SHP77 (cell line): ENCODE results near the gene HECA.
"Not testable (repeated sequence)": the region's sequence is repeated elsewhere in the genome, so short reads cannot be mapped to it uniquely, and the experiment has no call there.

Source experiments
- DNase-seq, 2 experiments: peaks; one replicate each; lab custom pipeline; 2025; lab: John Stamatoyannopoulos, UW

Gene HECA

DNA sequence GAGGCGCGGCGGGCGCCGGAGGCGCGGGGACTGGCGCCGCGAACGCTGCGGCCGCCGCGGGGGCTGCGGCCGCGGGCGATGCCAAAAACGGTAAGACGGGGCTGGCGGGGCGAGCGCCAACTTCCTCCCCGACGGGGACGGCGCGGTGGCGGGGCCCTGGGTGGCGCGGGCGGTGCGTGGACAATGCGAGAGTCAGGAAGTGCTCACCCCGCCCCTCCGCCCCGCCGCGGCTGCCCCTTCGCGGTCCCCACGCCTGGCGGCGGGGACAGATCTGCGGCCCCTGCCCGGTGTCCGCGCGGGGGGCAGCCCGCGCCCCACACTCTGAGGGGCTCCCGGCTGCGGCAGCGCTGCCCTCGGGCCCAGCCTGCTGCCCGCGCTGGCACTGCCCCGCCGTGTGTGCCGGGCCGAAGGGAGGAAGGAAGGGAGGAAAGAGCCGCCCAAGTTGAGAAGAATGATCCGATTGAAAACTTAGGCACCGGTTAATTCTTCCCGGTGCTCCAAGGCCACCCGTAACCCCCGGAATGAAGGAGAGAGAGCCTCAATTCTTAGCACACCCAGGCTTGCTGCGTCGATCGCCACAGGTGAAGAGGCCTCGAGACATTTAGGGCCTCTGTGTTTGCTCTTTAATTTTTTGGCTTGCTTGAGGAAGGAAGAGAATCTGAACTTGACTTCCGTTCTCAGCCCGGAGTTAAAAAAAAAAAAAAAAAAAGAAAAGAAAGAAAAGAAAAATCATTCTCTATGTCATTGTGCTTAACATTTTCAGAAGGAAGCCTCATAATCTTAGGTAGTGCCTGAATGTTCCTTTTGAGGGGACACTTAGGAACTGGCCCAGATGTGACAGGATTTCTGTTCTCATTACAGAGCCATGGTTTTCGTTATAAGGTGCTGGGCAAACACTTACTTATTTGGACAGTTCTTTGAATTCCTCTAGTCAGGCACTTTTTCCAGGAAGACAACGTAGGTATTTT lies 982 bp downstream of the HECA start:
- no peak for DNase-seq

DNA sequence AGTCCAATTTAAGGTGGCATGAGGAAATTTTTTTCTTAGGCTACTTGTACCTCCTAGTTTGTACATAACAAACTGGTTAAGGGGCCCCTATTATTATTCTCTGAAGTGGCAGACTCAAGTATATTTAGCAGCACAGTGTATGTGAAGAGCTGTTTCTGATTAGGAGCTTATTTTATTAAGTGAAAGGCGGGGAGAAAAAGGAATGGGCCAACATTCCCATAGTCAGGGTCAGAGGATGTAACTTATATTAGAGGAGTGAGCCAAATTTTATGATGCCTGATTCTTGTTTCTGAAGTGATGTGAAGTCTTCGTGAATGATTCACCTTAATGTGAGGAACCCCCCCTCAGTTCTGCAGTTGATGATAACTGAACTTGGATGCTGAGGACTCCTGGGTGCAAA lies 2.8 kb downstream of the HECA start:
- DNase-seq, result no peak

DNA sequence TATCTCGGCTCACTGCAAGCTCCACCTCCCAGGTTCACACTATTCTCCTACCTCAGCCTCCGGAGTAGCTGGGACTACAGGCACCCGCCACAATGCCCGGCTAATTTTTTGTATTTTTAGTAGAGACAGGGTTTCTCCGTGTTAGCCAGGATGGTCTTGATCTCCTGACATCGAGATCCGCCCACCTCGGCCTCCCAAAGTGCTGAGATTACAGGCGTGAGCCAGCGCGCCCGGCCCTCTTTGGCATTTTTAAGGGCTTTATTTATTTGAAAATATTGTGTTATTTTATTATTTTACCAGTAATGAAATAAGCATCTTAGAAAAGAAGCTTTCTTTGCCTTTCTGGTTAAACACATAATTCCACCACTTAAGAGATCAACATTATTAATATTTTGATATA lies 6.0 kb downstream of the HECA start:
- DNase-seq, result not testable (repeated sequence)

DNA sequence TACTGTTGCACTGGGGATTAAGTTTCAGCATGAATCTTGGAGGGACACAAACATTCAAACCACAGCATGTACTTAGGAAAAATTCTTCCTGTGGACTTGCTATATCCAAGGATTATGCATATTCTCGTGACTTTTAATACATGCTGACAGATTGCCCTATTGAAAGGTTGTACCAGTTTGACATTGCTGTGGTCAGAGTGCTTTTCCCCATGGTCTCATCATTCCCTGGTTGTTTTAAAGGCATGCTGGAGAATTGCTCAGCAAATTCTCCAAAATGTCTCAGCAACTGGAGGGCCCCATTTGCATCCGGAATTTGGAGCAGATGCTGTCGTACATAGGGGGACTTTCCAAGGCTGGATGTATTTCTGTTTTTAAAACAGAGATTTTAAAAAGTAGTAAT lies 7.4 kb downstream of the HECA start:
- DNase-seq, result no peak

DNA sequence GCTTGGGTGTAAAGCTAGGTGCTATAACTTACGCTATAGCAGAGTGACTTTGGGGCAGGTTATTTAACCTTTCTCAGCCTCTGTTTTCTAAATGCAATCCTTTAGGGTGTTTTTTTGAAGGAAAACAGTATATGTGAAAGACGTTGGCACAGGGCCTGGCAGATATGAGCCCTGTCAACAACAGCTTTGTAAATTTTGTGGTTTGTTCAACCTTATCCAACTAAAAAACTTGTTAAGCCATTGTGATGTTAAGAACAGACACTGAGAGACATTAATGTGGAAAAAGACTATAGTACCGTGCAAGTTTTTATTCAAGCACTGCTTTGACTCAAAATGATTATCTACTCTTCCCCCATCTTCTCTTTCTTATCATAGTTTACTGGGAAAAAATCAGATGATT lies 8.2 kb downstream of the HECA start:
- DNase-seq, result no peak

DNA sequence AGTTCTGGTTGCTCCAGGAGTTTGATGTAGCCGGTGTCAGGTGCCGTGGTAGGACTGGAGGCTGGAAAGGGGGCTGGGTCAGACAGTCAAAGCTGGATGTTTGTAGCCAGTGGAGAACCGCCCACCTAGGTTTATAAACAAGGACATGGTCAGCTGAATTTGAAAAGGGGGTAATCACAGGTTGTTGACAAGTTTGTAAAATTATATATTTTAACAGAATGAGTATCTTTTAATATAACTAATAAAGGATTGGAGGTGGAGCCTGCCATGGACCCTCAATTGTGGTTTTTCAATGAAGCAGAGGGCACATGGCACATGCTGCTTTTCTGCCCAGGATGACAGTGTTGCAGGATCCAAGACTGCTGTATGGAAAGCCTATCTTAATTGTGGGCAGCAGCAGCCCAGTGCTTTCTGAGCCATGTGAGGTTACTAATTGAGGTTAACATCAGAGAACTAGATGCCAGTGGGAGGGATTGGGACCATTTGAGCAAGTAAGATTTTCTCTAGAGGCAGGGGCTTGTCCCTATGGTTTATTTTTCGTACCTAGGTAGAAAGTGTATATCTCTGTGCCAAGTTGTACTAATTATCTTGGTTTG lies 9.7 kb downstream of the HECA start:
- DNase-seq, result no peak

DNA sequence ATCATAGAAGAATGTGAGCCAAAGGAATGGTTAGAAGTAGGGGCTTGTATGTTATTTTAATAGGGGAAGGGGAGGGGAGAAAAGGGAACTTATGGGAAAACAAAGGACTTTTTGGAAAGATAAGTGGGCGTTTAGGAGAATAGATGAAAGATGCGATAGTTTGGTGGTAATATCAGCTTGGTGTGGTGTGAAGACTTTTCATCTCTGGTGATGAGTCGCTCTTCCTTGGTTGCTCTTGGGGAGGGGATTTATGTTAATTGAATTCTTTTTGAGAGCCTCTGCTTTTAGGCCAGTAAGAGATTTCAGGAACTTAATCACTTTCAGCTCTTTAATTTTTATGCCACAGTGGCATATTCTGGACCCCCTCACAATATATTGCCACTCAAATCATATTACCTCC lies 10.8 kb downstream of the HECA start:
- no peak for DNase-seq

DNA sequence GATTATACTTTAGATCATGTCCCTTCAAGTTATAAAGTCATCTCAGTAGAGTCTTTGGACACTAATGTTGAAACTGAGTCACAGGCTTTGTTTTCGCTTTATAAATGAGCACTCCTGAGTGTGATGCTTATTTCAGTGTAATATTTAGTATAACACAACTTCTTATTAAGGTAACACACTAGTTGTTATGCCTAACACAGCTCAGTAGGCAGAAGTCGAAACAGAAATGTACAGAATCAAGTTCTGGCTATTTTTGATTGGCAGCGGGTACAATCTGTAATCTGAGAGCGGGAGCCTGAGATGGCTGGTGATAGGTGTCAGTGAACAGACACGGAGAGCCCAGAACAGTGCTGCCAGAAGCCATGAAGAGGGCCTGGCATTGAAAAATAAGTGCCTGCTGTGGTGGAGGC lies 11.4 kb downstream of the HECA start:
- no peak for DNase-seq

DNA sequence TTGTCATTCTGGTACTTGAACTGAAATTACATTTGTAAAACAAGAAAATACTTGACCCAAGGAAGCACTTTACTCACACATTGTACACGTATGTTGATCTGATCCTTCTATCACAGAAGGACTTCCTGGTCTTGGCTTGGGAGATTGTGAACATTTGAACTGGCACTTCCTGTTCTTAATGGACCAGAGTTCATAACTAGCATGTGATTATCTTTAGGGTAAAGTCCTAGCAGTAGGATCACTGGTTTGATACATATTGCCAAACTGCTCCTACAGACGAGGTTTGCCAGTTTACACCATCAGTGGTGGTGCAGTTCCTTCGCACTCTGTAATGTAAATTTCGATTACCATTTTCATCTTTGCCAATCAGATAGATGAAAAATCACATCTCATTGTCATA lies 12.7 kb downstream of the HECA start:
- no peak for DNase-seq

DNA sequence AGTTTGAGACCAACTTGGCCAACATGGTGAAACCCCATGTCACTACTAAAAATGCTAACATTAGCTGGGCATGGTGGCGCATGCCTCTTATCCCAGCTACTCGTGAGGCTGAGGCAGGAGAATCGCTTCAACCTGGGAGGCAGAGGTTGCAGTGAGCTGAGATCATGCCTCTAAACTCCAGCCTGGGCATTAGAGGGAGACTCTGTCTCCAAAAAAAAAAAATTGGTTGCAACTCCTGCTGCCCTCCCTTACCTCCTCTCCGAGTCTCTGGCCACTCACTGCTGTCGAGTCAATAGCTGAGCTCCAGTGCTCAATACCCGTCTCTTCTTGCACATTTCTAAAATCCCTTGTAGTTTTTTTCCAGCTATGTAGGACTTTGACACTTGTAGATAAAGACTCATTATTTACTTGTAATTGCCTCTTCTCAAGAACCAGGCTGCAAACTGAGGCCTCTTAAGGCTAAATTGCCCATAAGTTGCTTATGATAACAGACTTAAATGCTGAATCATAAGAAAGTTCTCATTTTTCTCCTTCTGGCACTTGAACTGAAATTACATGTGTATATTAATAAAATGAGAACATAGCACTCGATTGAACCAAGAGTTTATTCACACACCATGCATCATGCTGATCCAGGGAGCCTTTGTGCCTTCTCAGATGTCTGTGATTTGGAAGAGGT lies 13.8 kb downstream of the HECA start:
- no peak for DNase-seq

DNA sequence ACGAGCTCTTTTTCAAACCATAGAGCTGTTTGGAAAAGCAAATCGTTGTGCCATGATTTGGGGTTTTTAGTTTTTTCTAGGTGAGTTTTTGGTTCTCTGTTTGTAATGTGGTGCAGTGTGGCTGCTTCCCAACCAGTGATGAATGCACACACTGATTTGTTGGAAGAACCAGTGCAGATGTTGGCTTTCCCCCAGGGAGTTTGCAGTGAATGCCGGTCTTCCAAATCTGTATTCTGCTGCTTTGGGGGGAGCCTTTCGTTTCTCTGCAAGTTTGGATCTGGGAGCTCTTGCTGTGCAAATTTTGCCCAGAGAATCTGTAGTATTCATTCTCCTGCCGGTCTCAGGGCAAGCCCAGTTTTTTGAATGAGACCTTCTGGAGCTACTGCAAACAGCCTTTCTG lies 14.5 kb downstream of the HECA start:
- no peak for DNase-seq

DNA sequence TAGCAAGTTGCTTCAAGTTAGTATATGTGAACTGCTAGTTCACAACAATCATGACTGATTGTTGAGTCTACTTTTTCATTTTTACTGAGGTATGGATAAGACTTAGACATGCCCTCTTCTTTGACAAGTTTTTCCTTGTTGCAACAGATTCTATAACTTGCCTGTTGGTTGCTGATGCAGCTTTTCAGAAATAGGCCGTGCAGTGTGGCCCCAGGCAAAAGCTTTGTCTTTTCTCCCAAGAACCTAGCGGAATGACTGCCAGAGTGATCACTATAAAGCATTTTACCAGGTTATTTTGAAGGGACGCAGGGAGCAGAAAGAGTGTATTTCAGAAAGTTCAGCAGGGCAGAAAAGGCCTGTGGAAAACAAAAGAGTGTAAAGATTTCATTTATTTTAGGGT lies 16.0 kb downstream of the HECA start:
- no peak for DNase-seq

DNA sequence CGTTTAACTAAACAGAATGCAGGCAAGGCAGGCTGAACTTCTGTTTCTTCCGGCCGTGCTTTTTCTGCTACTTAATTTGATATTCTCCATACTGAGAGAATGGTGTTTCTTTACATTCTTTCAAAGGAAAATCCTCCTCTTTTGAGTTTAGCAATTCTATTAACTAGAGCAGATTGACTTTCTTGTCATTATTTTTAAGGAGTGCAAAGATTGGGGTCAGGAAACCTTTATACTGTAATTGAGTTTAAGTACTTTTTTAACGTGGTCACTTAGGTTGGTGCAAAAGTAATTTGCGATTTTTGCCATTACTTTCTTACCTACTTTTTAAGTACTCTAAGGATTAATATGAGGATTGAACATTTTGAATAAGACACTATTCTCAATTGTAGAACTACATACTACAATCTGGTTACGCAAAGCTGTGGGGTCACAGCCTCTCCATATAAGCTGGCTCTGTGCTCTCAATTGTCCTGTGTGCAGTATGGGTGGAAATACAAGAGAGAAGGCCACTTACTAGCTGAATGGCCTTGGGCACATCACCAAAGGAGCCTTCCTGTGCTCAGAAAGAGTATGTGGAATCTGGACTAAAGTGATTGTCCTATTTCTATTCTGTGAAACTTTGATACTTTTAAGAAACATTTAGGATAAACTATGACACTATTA lies 16.7 kb downstream of the HECA start:
- DNase-seq, result no peak

DNA sequence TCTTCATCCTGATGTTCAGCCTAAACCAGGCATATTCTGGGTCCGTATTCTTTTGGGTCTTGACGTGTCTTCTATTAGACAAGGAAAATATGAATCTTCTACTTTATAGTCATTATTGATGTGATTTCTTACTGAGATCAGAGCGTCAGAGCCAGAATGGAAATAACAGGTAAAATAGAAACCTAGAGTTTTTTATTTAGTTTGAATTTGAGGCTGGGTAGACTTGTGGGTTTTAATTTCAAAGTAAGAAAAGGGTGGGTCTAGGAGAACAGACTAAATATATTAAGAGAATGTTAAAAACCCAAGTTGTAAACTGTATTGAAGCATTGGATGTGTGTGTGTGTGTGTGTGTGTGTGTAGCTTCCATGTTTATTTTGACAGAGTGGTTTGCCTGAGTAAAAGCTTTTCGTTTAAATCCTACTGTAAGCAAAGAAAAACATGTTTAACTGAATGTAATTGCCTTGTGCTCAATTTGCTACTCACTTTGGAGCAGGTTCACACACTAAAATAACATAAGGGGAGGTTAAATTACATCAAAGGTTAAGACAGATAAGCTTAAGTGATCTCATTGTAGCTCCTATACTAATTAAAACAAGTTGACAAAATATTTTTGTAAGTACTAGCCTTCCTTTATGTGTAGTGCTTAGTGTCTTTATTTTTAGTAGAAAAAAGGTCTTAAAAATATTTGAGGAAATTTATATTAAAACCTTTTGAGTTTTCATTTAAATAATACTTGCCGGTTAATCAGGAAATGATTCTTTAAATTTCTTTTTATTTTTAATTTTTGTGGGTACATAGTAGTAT lies 17.4 kb downstream of the HECA start:
- no peak for DNase-seq

DNA sequence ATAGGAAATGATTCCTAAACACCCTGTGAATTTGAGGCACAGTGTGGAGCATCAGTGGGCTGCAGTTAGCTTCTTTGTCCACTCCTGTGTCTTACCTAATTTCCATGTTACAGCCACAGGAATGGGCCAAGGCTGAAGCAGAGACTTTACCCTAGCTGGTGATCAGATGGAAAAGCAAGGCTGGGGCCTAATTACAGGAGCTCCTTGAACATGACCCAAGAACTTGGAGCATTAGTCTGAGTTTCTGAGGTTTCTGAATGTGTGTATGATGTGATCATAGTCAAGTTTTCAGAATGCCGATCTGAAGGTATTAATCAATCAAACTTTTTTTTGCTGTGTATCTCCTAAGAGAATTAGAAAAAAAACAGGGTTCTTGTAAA lies 18.0 kb downstream of the HECA start:
- DNase-seq, result no peak

DNA sequence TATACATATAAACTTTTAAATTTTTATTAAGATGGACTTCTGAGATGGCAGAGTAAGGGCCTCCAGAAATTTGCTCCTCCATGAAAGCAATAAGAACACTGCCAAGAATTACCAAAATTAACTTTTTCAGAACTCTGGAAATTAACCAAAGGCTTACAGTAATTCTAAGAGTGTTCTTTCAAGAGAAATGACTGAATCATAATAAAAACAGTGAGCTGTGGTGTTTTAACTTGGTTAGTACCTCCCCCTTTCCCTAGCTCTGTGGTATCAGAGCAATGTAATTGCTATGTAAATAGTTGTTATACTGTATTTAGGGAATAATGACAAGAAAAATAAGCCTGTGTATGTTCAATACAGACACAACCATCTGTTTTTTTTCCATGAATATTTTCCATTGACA lies 19.0 kb downstream of the HECA start:
- no peak for DNase-seq

DNA sequence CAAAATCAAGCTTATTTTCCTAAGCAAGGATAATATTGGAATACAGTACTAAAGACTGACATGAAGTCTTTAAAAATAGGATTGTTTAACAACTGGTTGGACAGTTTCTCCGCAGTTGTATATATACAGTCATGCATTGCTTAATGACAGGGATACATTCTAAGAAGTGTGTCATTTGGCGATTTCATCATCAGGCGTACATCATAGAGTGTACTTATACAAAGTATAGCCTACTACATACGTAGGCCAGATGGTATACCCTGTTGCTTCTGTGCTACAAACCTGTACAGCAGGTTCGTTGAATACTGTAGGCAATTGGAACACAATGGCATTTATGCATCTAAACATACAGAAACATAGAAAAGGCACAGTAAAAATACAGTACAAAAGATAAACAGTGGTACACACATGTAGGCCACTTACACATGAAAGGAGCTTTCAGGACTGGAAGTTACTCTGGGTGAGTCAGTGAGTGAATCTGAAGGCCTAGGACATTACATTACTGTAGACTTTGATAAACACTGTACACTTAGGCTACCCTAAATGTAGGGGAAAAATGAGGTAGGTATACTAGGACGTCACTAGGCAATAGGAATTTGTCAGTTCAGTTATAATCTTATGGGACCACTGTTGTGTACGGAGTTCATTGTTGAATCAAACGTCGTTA lies 20.1 kb downstream of the HECA start:
- DNase-seq, result no peak

DNA sequence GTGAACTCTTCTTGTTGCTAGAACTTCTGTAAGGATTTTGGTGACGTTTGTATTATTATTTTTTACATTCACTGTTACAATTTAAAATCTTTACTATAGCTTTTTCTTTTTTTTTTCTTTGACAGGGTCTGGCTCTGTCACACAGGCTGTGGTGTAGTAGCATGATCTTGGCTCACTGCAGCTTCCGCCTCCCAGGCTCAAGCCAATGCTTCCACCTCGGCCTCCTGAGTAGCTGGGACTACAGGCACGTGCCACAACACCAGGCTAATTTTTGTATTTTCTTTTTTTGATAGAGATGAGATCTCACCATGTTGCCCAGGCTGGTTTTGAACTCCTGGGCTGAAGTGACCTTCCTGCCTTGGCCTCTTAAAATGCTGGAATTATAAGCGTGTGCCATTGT lies 21.2 kb downstream of the HECA start:
- no peak for DNase-seq

DNA sequence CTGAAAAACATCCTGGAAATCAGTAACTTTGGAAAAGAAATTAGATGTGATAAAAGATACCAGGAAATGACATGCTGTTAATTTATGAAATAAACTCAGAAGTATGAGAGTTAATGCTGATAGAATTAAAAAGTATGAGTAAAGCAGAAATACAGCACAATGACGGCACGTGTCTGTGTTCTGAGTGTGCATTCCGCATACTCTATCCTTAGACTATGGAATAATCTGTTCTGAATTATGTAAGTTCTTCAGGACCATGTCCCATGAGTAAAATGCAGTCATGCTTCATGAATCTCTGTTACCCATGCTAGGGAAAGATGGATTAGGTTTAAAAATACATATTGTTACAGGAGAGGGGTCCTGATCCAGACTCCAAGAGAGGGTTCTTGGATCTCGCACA lies 21.7 kb downstream of the HECA start:
- DNase-seq, result no peak

DNA sequence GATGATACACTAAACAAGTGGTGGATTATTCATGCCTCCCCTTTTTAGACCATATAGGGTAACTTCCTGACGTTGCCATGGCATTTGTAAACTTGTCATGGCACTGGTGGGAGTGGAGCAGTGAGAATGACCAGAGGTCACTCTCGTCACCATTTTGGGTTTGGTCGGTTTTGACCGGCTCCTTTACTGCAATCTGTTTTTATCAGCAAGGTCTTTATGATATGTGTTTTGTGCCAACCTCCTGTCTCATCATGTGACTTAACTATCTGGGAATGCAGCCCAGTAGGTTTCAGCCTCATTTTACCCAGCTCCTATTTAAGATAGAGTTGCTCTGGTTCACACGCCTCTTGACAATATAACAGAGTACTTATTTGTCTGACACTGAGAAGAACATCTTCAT lies 22.2 kb downstream of the HECA start:
- not testable (repeated sequence) for DNase-seq

DNA sequence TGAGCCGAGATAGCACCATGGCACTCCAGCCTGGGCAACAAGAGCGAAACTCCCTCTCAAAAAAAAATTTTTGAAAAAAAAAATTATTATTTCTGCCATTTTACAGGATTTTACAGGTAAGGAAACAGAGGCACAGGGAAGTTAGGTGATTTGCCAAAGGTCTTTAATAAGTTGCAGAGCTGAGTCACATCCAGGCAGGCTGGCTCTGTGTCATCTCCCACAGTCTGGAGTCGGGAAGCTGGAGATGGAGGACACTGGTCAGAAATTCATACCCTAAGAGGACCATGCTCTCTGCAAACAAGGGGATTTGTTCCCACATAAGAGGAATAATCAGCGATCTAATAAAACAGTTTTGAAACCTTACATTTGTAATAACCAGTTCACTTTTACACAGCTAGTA lies 24.1 kb downstream of the HECA start:
- no peak for DNase-seq
